ELR (cell line): ENCODE results near the gene KCNMB2.

Experiments
- DNase-seq: peaks from one replicate; pipeline ENCODE4 v3.0.0-alpha.2; 2015; ENCODE audit warnings: low read depth

KCNMB2 gene

DNA sequence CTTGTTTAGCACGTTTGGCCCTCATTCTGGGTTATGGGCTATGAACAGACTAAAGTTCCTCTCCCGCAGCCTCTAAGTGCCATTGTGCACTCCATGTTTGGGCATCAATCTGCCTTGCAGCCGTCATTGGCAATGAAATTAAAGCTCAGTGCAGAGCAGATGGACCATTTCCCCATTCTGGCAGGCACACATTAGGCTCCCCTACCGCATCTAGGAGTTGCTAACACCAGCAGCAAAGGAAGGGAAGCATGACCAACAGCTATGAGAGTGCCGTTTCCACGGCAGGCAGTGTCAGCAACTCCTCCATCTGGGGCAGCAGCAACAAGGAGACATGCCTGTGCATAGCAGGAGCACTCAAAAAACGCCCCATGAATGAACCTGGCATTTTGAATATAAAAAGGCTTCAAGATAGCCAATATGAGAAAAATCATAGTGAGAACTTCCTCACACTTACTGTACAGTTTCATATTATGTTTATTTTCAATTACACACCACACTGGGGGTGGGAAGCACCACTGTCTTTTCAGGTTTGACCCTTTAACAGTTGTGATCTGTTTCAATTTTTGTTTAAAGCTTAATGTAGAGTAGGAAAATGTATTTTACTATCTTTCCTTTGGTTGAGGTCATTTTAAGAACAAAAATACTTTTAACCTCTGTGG, 218.7 kb downstream of the KCNMB2 start:
- no peak for DNase-seq

DNA sequence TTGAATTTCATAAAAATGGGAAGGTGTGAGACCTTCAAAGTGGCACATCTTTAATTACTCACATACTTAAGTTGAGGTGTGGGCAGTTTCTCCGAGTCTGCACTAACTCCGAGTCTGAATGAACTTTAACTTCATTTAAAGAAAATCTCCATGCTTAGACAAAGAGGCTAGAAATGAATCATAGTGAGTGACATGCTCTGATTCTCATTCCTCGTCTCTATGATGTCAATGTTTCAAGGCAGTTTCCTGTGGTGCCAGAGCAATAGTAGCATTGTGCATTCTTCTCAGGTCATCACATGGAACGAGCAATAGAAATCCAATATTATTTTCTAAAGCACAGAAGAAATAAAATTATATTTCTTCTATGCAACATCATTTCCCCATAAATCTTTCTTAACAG, 224.8 kb downstream of the KCNMB2 start:
- DNase-seq, result no peak

DNA sequence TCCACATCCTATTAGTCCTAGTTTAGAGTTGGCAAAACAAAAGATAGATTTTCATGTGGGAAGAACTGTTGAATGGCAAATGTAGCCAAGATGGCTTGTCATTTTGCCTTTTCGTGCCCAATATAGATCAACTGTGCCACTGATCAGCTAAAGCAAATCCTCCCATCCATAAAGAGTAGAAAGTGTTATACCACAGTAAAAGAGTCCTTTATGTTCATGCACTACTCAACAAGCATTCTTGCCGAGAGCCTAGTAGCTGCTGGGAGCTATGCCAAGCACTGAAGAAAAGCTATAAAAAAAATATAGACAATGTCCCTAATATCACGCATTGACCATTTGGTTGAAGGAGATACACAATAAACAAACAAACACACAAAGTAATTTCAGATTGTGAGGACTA, 225.2 kb downstream of the KCNMB2 start:
- no peak for DNase-seq

DNA sequence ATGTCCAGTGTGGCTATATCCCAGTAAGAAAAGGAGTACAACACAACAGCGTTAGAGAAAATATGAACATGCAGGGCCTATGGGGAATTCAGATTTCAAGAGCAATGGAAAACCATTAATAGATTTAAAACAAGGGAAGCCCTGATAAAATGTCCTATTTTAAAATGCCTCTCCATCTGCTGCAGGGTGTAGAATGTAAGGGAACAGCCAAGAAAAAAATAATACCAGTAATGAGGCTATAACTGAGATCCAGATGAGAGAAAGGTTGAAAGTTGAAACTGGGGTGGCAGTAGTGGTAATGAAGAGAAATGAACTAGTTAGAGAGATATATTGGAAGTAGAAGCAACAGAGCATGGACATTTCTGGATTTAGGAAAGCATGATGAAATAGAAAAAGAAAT, 226.1 kb downstream of the KCNMB2 start:
- DNase-seq, result no peak

DNA sequence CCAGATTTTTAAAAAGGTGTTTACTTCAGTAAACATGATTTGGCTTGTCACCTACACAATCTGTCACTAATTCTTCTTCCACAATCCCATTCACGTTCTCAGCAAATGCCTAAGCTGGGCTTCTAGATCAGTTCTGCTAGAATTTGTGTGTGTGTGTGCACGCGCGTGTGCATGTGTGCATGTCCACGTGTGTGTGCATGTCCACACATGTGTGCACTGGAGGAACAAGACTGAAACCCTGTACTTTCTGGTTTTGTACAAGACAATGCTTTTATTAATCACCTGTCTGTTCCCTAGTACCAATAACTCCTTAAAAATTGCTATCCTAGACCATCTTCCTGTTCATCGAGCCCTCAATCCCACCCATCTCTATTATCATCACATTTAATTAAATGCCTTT, 229.2 kb downstream of the KCNMB2 start:
- DNase-seq, result no peak

DNA sequence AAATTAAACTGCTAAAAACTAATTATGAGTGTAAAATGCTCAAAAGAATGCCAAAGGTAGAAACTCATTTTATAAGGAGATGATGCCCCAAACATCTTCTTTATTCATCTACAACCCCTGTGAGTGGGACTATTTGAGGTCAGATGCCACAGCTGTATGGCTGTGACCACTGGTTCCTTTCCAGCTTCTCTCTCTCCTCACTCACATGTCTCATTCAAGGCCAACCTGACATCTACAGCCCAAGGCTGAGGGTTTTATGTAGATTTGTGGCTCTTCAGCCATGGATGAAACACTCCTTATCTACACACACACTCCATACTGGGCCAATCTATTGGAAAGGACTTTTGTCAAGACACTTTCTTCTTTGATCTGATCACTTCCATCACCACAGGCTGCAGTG, 231.3 kb downstream of the KCNMB2 start:
- no peak for DNase-seq

DNA sequence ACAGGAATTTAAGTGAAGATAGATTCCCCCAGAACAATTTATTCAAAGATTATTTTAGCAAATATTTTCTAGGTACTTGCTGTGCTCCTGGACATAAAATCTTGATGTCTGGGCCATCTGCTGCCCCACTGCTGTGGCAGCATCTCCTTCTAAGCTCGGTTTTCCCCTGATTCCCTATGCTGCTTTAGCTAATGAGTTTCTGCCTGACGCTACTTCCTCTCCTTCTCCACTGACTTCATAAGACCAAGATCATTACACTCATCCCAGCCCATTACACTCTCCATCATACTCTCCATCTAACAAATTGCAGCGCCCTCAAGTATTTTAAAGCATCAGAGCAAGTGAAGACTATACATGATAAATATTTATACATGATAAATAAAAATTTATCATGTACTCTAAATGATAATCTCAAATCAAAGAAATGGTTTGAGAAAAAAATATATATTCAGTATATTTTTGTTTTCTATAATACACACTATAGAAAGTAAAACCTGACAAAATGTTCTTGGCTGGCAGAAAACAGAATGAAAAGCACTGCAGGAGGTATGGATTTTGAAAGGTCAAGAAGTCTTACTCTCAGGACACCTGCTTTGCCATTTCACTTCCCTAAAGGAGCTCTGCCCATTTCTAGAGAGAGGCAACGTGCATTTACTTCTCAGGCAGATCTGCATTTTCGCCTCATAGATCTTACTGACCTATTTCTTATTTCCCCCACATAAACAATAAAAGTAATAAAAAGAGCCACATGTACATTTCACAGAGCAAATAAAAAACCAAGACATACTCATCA, 232.0 kb downstream of the KCNMB2 start:
- DNase-seq, result no peak

DNA sequence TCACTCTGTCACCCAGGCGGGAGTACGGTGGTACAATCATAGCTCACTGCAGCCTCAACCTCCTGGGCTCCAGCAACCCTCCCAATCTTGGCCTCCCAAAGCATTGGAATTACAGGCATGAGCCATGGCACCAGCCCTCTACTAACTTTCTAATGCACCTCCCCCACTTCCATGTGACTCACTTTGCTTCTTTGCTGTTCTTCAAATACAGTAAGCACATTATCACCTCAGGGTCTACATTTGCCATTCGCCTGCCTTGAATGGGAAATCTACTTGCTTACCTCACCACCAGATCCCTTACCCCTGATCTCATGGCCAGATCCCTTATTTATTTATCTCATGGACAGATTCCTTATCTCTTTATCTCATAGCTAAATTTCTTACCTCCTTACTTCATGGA, 235.3 kb downstream of the KCNMB2 start:
- DNase-seq, result no peak

DNA sequence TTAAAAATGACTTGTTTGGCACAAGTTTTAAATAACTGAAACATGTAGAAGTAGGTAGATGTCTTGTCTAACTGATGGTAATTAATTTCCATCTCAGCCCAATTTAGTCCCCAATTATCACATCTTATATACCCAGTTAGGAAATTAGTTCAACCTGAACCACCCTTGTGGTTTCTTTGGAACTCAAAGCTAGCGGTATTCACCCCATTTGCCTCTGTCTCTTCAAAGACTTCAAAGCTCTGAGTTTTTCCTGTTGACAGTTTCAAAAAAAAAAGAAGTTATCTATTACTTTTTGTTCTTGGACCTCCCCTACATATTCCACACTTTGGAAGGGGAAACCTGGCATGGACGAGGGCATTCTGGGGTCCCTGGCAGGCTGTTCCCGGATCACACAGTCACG, 236.5 kb downstream of the KCNMB2 start:
- DNase-seq, result no peak

DNA sequence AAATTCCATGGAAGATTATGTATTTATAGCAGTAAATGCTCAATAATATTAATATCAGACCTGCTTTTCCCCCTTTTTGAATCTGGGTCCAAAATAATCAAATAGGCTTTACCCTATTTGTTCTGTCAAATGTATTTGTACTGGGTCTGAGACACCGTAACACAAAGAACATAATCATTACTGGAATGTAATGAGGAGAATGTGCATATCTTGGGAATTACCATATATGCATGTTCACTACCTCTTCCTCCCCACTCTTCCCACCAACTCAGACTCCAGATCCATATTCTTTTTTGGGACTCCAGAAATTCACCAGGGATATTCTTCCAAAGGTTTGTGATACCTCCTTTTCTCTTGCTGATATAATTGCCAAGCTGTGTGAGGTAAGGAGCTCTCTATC, 237.1 kb downstream of the KCNMB2 start:
- no peak for DNase-seq

DNA sequence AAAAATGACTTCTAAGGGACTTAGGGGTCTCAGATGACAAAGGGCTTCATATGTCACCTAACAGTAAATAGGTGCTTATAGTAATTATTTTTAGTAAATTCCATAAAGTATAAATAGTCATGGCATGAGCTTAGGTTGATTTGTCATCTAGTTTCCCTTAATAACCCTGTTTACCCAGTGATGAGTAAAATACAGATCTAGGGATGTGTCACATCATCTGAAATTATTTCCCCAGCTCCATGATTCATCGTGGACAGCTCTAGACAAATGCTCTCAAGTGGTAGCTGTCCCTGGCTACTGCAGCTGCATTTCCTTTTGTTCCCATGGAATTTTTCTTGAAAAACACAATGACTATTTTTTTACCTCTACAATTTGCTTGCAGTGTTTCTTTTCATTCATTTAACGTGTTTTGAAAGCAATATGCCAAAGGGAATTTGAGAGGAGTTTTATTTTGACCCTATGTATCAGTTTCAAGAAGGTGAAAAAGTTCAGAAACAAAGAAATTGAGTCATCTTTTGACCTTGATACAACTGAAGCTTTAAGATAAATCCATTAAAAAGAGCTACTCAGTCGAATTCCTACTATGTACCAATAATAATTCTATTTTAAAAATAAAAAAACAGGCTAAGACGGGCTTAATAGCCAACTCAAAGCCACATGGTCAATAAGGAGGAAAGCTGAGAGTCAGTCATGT, 241.6 kb downstream of the KCNMB2 start:
- DNase-seq, result peak; percentile 33

DNA sequence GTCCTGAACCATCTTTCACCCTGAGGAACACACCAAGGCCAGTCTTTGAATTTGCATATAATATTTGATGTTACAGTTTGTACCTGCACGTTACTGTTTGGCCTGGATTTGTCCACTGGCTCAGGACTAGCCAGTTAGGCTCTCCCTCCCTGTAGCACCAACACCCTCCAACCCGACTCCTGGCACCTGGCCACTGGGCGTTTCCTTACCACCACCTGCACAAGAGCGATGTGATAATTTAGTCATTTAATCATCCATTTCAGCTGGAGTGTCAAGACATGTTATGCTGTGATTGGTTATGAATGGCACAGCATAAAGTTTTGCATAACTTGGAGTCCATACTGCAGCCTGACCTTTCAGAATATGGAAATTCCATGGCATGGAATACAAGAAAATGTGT, 242.4 kb downstream of the KCNMB2 start:
- DNase-seq, result no peak

DNA sequence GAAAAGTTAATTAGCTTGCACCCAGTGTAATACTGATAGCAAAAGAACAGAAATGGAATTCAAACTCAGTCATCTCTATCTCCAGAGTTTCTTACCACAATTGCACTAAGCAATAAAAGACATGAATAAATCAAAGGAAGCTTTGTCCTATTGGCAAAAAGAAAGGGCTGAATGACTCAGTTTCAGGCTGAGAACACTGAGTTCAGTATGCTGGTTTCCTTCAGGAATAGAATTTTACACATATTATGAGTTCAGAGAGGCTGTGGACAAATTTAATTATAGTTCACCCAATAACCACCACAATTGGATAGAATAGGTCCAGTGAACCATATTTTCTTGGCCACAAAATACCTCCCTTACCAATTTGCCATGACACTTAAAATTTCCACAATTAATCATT, 249.7 kb downstream of the KCNMB2 start:
- no peak for DNase-seq

DNA sequence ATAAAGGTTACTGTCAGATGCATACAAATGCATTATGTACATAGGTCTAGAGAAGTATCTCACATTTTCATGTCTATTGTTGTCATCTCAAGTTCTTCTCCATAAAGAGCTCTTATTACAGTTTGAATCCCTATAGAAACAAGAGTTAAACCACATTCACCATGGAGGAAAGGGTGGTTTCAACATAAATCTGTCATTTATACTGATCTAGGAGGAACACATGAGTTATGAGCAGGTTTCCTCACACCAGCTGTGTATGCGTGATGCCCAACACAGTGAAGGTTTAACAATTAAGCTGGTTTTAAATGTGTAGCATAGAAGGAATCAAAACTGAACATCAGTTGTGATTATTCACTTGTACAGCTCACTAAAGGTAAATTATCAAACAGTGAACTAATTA, 251.7 kb downstream of the KCNMB2 start:
- no peak for DNase-seq

DNA sequence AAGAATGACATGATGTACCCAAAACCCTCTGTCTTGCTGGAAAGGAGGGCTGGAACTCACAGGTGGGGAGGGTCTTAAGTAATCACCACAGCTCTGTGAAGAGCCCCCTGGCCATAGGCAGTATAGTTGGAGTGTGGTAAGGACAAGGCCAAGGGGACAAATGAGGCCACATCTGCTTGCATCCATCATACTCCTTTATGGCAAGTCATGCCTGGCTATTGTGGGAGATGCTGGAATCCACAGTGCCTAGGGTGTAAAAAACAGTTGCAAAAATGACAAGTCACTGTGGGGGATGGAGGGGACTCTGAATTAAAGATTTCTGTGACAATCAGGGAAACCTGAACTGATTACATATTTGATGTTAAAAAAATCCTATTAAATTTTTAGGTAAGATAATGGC, 258.5 kb downstream of the KCNMB2 start:
- DNase-seq, result no peak

DNA sequence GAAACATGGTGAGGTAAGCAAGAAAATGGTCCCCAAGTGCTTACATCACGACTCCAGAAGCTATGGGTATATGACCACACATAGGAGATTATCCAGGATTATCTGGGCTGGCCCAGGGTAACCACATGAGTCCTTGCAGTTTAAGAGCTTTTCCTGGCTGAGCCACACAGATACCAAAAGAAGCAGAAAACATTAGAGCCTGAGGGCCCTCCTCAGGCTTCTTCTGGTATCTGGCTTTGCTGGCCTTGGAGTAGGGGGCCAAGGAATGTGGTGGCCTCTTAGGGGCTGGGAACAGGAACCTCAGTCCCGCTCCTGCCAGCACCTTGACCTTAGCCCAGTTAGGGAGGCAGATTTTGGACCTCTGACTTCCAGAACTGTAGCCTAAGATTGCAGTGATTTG, 259.1 kb downstream of the KCNMB2 start:
- DNase-seq, result no peak

DNA sequence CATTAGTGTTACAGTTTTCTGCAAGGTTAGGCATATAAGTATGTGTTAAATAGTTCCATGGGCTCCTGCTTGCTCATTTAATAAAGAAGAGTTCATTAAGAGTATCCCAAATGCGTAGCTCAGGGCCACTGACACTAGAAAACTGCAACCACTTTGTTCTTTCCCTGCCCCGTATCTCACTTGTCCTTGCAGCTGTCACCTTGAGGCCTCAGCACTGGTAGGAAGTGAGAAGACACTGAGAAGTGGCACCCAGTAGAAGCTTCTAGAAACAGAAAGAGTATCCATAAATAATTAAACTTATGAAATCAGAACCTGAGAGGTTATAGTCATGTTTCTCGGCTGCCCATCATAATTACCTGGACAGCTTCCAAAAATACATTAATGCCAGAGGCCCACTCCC, 266.0 kb downstream of the KCNMB2 start:
- DNase-seq, result no peak

DNA sequence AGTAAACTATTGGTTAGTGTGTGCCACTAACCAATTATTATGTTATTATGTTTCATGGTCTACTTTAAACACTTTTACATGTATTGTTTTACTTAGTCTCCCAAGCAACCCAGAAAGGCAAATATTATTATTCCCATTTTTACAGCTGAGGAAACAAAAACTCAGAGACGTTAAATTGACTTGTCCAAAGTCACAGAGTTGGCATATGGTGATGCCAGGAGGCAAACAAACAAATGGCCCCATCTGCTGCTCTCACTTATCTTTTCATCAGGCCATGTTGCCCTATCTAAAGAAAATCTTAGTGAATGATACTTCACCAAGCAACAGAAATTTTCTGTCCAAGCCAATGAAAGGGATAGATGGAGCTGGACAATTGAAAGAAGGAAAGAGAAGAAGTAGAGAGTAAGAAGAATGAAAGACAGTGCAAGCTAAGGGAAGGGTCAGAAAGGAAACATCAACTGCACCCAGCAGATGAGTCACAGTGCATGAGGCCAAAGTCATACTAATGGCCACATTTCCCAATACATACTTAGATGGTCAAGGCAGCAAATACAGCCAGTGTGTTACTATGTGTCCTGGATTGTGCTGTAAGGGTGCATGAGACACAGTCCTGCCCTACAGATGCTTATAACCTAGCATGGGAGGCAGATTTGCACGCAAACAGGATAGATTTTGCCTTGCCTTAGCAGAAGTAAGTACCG, 266.9 kb downstream of the KCNMB2 start:
- DNase-seq, result peak; percentile 2

DNA sequence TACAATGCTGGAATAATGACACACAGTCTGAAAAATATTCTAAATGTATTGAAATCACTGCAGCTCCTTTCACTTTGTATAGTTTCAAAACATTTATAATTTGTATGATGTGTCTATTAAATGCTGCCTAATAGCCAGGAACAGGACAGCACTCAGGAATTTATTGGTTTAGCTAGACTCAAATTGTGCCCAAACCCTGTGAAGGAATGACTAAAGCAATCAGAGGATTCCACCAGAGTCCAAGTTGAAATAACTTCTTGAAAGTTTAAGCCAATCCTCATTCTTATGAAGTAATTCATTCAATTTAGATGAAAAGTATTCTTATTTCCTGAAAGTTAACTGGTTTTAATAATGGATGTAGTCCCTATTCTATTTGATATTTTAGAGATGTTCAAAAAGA, 268.4 kb downstream of the KCNMB2 start:
- no peak for DNase-seq

DNA sequence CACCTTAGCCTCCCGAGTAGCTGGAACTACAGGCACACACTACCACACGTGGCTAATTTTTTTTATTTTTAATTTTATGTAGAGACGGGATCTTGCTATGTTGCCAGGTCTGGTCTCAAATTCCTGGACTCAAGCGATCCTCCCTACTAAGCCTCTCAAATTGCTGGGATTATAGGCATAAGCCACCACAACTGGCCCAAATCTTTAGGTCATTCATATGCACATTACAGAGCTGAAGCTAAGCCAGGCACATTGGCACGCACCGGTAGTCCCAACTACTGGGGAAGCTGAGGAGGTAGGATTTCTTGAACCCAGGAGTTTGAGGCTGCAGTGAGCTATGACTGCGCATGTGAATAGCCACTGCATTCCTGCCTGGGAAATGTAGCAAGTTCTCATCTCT, 269.5 kb downstream of the KCNMB2 start:
- no peak for DNase-seq

DNA sequence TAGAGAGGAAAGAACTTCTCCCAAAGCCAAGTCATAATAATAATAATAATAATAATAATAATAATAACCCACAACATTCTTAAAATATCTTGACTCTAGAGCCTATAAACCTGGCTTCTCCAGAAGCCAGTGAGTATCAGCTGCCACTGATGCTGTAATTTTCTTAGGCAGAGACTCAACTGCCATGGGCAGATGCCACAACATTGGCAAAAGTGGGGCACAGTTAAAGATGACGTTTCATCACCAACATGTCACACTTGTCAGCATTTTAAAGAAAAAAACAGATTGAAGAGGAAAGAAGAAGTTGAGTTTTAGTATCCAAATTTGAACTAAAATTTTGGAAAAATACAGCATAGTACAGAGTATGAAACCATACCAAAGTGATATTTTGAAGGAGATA, 270.4 kb downstream of the KCNMB2 start:
- no peak for DNase-seq

DNA sequence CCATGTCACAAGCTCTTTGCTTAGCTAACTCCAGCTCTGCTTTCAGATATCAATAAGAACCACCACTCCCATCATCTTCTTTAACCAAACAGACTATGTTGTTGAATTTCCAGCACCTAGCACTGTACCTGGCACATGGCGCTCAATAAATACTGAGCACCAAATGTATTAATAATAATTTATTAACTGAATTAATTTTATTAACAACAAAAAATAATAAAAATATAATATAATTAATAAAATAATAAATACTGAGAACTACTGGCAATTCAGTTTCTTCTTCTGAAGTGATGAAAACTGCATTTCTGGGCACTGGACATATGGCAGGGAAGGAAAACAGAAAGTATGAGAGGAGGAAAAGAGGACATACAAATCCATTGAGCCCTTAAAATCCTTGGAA, 271.5 kb downstream of the KCNMB2 start:
- no peak for DNase-seq

DNA sequence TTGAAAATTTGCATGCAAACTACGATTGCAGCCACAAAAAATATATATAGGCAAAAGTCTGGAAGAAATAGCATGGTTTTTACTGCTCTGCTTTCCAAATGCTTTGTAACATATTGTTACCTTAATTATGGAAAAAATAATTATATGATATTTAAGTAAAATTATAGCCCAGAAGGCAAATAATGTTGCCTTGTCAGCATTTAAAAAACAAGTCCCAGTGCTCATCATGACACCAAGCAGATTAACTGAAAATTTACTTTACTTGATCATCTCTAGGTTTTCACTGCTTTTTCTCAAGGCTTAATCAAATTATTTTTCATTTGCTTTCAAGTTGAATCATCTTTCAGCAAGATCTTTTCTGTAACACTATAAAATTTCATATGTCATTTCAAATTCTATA, 272.5 kb downstream of the KCNMB2 start:
- no peak for DNase-seq
